Spleen (tissue), 11 donors: ENCODE data around the gene CEP250. TPM values are rescaled to one million over a fixed set of nuclear protein-coding genes. Genes with fewer than 3 reads are reported as not detected.

Source experiments
- DNase-seq: peaks from one replicate; pipeline ENCODE4 v3.0.0-alpha.2; 2020
- H3K27ac ChIP-seq, 8 donors: fragments of 200-600 bp; sonication (generic) in 7 of 8; 1 replicate in 4 of 8; 2 replicates in 4 of 8; pipeline versions ENCODE4 v1.5.0 to v1.8.0; 2016 to 2021; ENCODE audit warnings: inconsistent platforms in 4 of 8, mild to moderate bottlenecking in 4 of 8, moderate library complexity in 1 of 8
- H3K27me3 ChIP-seq, 7 donors: fragments of 200-600 bp; sonication (generic) in 6 of 7; replicated peaks in 1 of 7; 1 replicate in 4 of 7; 2 replicates in 3 of 7; pipeline versions ENCODE4 v1.5.0 to v1.8.0; 2016 to 2021; ENCODE audit warnings: inconsistent platforms in 3 of 7, mild to moderate bottlenecking in 1 of 7
- H3K36me3 ChIP-seq, 6 donors: fragments of 200-600 bp; sonication (generic) in 5 of 6; 1 replicate in 4 of 6; 2 replicates in 2 of 6; pipeline versions ENCODE4 v1.5.0 to v1.8.0; 2016 to 2021; ENCODE audit warnings: inconsistent platforms in 2 of 6
- H3K4me1 ChIP-seq, 6 donors: fragments of 200-600 bp; sonication (generic) in 5 of 6; 1 replicate in 3 of 6; 2 replicates in 3 of 6; pipeline versions ENCODE4 v1.5.0 to v1.8.0; 2016 to 2021; ENCODE audit warnings: inconsistent platforms in 3 of 6
- H3K4me3 ChIP-seq, 8 donors: fragments of 200-600 bp; sonication (generic) in 7 of 8; 1 replicate in 4 of 8; 2 replicates in 4 of 8; pipeline versions ENCODE4 v1.5.0 to v1.8.0; 2016 to 2021; ENCODE audit warnings: inconsistent platforms in 4 of 8, mild to moderate bottlenecking in 4 of 8, moderate library complexity in 2 of 8
- H3K9me3 ChIP-seq, 8 donors: fragments of 200-600 bp; sonication (generic) in 7 of 8; 1 replicate in 4 of 8; 2 replicates in 4 of 8; pipeline versions ENCODE4 v1.5.0 to v1.8.0; 2016 to 2021; ENCODE audit warnings: inconsistent platforms in 4 of 8
- POLR2A ChIP-seq, 3 donors: fragments of 450-650 bp; IDR thresholded peaks; one replicate each; pipeline ENCODE4 v1.5.1; 2017; ENCODE audit warnings: antibody characterized with exemption in 3 of 3, mild to moderate bottlenecking in 1 of 3
- POLR2AphosphoS5 ChIP-seq, 3 donors: sonication (generic); formaldehyde crosslinking; IDR thresholded peaks; one replicate each; pipeline ENCODE4 v1.5.1; 2017; ENCODE audit warnings: antibody characterized with exemption in 3 of 3
- WGBS, 5 donors: extraction: QIAGEN DNeasy Blood & Tissue Kit in 3 of 5; methylation state at CpG; one replicate each; pipeline versions ENCODE4 v1.1.5 to v1.1.7; 2013 to 2018; 5-methylcytosine and 5-hydroxymethylcytosine counted together
- intact Hi-C: fragments of 100-400 bp; cut with DNase I; formaldehyde crosslinking; loops from one replicate; pipeline ENCODE4 v1.15.0; 2023; ENCODE audit warnings: low total_unique reads
- polyA plus RNA-seq, 3 donors: library from polyadenylated mRNA; stranded (reverse); fragments of 200-250 nt; gene quantifications; one replicate each; pipeline ENCODE4 v1.2.1, GENCODE V29; 2013
- total RNA-seq, 7 donors: library from RNA; depleted of rRNA in 3 of 7; stranded (reverse); fragments of >200 nt in 3 of 7; fragmentation: NEBNext Ultra II Directional in 4 of 7; extraction: Animal tissue kit (Norgen Biotek cat#: 25700) in 4 of 7; gene quantifications; one replicate each; pipeline versions ENCODE4 v1.1.0 to v1.2.1, GENCODE V29; 2016 to 2021
- TF ChIP-seq, protein P1 (sequence below), 11 experiments: fragments of 200-600 bp in 7 of 11; fragments of 450-650 bp in 4 of 11; sonication (generic) in 4 of 11; IDR thresholded peaks in 8 of 11; conservative IDR thresholded peaks in 3 of 11; 1 replicate in 7 of 11; 2 replicates in 4 of 11; pipeline versions ENCODE4 v1.4.0 to v1.8.0; 2016 to 2021; ENCODE audit warnings: antibody characterized with exemption in 11 of 11, inconsistent platforms in 4 of 11, mild to moderate bottlenecking in 1 of 11
- donor health status: healthy with polysubstance abuse.
- donor health status: DM: no; HTN: no; CAD: no; lungs with moderate emphysema.
- donor health status: DM: no; HTN: no; CAD: no.
- donor health status: Bipolar disorder and iron deficiency.
- donor health status: healthy.
- donor health status: DM: no; HTN: no; CAD: no.
- donor health status: DM: yes; HTN: yes; CAD: no.

CEP250 gene
- total and polyA plus RNA-seq, 10 donors, result 15.2 to 70.0 (median 45.7) TPM

DNA sequence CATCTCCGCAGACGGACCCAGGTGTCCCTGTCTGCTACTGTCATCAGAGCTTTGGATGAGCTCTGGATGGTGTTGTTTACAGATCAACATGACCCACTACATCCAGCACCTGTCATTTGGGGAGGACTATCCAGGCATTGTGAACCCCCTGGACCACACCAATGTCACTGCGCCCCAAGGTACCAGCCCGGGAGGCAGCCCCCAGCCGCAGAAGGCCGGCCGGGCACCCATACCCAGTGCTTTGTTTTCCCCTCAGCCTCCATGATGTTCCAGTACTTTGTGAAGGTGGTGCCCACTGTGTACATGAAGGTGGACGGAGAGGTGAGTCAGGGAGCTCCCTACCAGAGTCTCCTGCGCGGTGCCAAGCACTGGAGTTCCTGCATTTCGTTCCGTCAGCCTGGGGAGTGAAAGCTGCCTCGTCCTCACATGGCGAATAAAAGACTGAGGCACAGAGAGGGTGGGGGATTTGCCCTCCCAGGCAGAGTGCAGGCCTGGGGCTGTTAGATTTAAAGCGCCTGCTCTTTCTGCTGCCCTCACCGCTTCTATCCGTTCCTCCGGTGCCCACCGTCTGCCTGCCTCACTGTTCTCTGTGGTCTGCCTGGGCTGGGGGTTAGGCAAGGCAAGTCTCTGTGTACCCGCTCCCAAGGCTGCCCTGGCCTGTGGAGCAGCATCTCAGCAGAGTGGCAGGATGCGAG is 100.7 kb downstream of the CEP250 start:
- H3K9me3 ChIP-seq, result no peaks in the 10 kb centered on the region
- no peak overlapping the region for H3K27ac ChIP-seq
- H3K36me3 ChIP-seq, result peaks cover 0 to 87% (median 59%) of the 10 kb centered on the region in 6 donors
- WGBS, 5 donors, result 93 to 97% (median 94%) methylated on average over 21 of the region's 21 CpGs
- no peaks in the 10 kb centered on the region for H3K4me1 ChIP-seq
- no peak for DNase-seq
- no peaks in the 10 kb centered on the region for H3K27me3 ChIP-seq
- H3K4me3 ChIP-seq, result no peak overlapping the region
- intact Hi-C loops, result no loop called here
- TF ChIP-seq POLR2AphosphoS5 (IDR thresholded peaks at IDR 0.05) (peak in 1 of 3 donors; percentile 18), POLR2A (IDR thresholded peaks at IDR 0.05) (no peak)
- TF ChIP-seq, protein P1, sequence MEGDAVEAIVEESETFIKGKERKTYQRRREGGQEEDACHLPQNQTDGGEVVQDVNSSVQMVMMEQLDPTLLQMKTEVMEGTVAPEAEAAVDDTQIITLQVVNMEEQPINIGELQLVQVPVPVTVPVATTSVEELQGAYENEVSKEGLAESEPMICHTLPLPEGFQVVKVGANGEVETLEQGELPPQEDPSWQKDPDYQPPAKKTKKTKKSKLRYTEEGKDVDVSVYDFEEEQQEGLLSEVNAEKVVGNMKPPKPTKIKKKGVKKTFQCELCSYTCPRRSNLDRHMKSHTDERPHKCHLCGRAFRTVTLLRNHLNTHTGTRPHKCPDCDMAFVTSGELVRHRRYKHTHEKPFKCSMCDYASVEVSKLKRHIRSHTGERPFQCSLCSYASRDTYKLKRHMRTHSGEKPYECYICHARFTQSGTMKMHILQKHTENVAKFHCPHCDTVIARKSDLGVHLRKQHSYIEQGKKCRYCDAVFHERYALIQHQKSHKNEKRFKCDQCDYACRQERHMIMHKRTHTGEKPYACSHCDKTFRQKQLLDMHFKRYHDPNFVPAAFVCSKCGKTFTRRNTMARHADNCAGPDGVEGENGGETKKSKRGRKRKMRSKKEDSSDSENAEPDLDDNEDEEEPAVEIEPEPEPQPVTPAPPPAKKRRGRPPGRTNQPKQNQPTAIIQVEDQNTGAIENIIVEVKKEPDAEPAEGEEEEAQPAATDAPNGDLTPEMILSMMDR (IDR thresholded peaks at IDR 0.05 in 8 of 11, conservative IDR thresholded peaks at IDR 0.05 in 3 of 11), result no peak

DNA sequence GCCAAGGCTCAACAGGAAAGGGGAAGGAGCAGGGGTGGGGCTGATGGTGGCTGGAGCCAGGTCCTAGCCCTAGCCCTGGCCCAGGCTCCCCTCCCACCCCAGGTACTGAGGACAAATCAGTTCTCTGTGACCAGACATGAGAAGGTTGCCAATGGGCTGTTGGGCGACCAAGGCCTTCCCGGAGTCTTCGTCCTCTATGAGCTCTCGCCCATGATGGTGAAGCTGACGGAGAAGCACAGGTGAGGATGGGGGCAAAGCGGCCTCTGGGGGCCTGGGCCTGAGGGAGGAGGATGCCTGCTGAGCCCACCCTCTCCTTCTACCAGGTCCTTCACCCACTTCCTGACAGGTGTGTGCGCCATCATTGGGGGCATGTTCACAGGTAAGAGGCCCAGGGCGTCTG is 101.5 kb downstream of the CEP250 start:
- 83 to 98% (median 95%) methylated on average over 2 to 8 of the region's 8 CpGs for WGBS, 5 donors
- H3K9me3 ChIP-seq, result no peaks in the 10 kb centered on the region
- TF ChIP-seq POLR2AphosphoS5 (IDR thresholded peaks at IDR 0.05) (no peak), POLR2A (IDR thresholded peaks at IDR 0.05) (no peak)
- TF ChIP-seq, protein P1 (IDR thresholded peaks at IDR 0.05 in 8 of 11, conservative IDR thresholded peaks at IDR 0.05 in 3 of 11), result no peak
- DNase-seq, result no peak
- no peaks in the 10 kb centered on the region for H3K27me3 ChIP-seq
- H3K36me3 ChIP-seq, result peaks cover 0 to 79% (median 53%) of the 10 kb centered on the region in 6 donors
- H3K4me3 ChIP-seq, result no peak overlapping the region
- H3K27ac ChIP-seq, result no peak overlapping the region
- intact Hi-C loops, result no loop called here
- H3K4me1 ChIP-seq, result no peaks in the 10 kb centered on the region

DNA sequence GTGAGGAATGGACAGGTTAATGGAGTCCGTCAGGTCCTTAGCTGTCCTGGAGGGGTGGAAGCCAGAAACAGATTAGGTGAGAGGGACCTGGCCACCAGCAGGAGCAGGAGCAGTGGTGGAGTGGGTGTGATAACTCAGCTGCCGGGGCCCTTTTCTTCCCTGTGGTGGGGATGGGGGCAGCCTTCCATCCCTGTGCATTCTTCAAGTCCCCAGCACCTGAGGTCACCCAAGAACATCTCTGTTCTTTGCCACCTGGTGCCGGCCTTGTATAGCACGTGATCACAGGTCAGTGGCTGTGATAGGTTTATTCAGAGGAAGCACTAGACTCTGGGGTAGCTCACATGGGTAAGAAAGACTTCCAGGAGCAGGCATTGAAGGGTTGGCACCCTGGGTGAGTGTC is 103.1 kb downstream of the CEP250 start:
- DNase-seq, result no peak
- intact Hi-C loops, result no loop called here
- H3K27me3 ChIP-seq, result no peaks in the 10 kb centered on the region
- H3K27ac ChIP-seq, result no peak overlapping the region
- H3K4me1 ChIP-seq, result no peaks in the 10 kb centered on the region
- TF ChIP-seq, protein P1 (IDR thresholded peaks at IDR 0.05 in 8 of 11, conservative IDR thresholded peaks at IDR 0.05 in 3 of 11), result no peak
- H3K36me3 ChIP-seq, result peaks cover 0 to 63% (median 44%) of the 10 kb centered on the region in 6 donors
- H3K4me3 ChIP-seq, result no peak overlapping the region
- 86 to 98% (median 93%) methylated on average over 4 of the region's 4 CpGs for WGBS, 5 donors
- H3K9me3 ChIP-seq, result no peaks in the 10 kb centered on the region

DNA sequence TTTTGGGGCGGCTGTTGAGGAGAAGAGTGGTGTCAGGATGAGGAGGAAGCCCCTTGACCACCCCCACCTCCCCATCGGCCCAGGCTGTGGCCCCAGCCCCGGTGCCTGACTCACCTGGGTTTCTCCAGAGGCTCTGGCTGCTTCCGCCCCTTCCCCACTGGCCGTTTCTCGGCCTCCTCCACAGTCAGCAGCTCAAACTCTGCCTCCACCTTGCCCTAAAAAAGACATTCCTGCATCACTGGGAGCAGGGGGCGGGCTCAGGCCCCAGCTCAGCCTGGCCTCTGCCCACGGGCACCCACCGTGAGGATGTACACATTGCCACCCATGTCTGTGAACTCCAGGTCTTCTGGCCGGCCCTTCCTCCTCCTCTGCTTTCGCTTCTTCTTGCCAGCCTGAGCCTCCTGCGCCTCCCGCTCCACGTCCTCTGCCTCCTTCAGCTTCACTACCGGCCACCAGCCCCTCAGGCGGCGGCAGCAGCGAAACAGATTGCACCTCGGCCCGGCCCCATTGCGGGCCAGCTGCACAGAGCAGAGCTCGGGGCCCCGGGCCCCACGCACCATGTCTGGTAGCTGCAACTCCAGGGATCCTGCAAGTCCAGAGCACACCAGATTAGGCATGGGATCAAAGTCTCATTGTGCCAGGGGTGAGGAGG is 103.8 kb downstream of the CEP250 start:
- intact Hi-C loops, result no loop called here
- no peak for DNase-seq
- Histone ChIP-seq H3K4me1 (no peaks in the 10 kb centered on the region), H3K9me3 (no peaks in the 10 kb centered on the region), H3K27me3 (no peaks in the 10 kb centered on the region), H3K27ac (no peak overlapping the region), H3K36me3 (peaks cover 0 to 56% (median 36%) of the 10 kb centered on the region in 6 donors), H3K4me3 (no peak overlapping the region)
- TF ChIP-seq, protein P1 (IDR thresholded peaks at IDR 0.05 in 8 of 11, conservative IDR thresholded peaks at IDR 0.05 in 3 of 11), result no peak
- peak in 1 of 3 donors; percentile 13 for TF ChIP-seq POLR2AphosphoS5 (IDR thresholded peaks at IDR 0.05)
- 91 to 94% (median 93%) methylated on average over 23 to 24 of the region's 24 CpGs for WGBS, 5 donors
